IMR-90 (cell line): ENCODE results near the gene C22orf42. TPM values are rescaled to one million over a fixed set of nuclear protein-coding genes. Genes with fewer than 3 reads are reported as not detected.

ENCODE experiments used
- ATAC-seq: fragments of 200-7000 bp; cut with Tn5 transposase; 2 replicates; pipeline ENCODE4 v1.9.1; 2020; ENCODE audit warnings: low read depth, mild to moderate bottlenecking, moderate library complexity
- BruUV-seq: library from RNA; stranded (reverse); fragments of 400-500 nt; replicated peaks from 2 replicates; lab custom pipeline; 2021; lab: Mats Ljungman, UMichigan
- CTCF ChIA-PET: fragments of 300-600 bp; formaldehyde crosslinking; extraction: SDS; loops from one replicate; lab custom pipeline; 2021; ENCODE audit warnings: antibody characterized with exemption; lab: Yijun Ruan, JAX
- POLR2A ChIA-PET: fragments of 300-600 bp; sonication (Branson Sonifier 250); formaldehyde crosslinking; loops from one replicate; lab custom pipeline; 2022; ENCODE audit warnings: antibody characterized with exemption; ENCODE audit not compliant: unreplicated experiment; lab: Charles Lee
- DNase-seq: peaks from one replicate; pipeline ENCODE4 v3.0.0; 2013
- H2AFZ ChIP-seq: replicated peaks from 2 replicates; pipeline ENCODE3; 2013; ENCODE audit warnings: low read length, mild to moderate bottlenecking; ENCODE audit not compliant: poor library complexity
- H2AK5ac ChIP-seq: 2 replicates; pipeline ENCODE4 v1.6.1; 2013; ENCODE audit warnings: low read depth, low read length, inconsistent platforms
- H2AK9ac ChIP-seq: replicated peaks from 2 replicates; pipeline ENCODE3; 2013; ENCODE audit warnings: mild to moderate bottlenecking, low read depth, low read length, moderate library complexity; ENCODE audit not compliant: poor library complexity
- H2BK120ac ChIP-seq: 2 replicates; pipeline ENCODE4 v1.6.1; 2013; ENCODE audit warnings: low read depth, low read length, inconsistent platforms
- H2BK15ac ChIP-seq: 3 replicates; pipeline ENCODE4 v1.6.1; 2013; ENCODE audit warnings: low read depth, low read length, inconsistent platforms
- H2BK20ac ChIP-seq: 2 replicates; pipeline ENCODE4 v1.6.1; 2013; ENCODE audit warnings: low read depth, mild to moderate bottlenecking, inconsistent platforms, low read length, moderate library complexity
- H2BK5ac ChIP-seq: 2 replicates; pipeline ENCODE4 v1.6.1; 2013; ENCODE audit warnings: mild to moderate bottlenecking, low read depth, low read length, inconsistent platforms; ENCODE audit not compliant: poor library complexity, severe bottlenecking
- H3K14ac ChIP-seq: replicated peaks from 2 replicates; pipeline ENCODE4 v1.6.1; 2013; ENCODE audit warnings: low read depth, low read length, inconsistent platforms
- H3K18ac ChIP-seq: 2 replicates; pipeline ENCODE4 v1.6.1; 2013; ENCODE audit warnings: low read depth, low read length, control low read depth
- H3K23ac ChIP-seq: 2 replicates; pipeline ENCODE4 v1.6.1; 2013; ENCODE audit warnings: low read depth, low read length, inconsistent platforms
- H3K27ac ChIP-seq: 2 replicates; pipeline ENCODE4 v1.5.1; 2013; ENCODE audit warnings: mild to moderate bottlenecking, control low read depth, low read length; ENCODE audit not compliant: insufficient read depth
- H3K27me3 ChIP-seq: 2 replicates; pipeline ENCODE4 v1.6.1; 2013; ENCODE audit warnings: low read length; ENCODE audit not compliant: control insufficient read depth, insufficient read depth
- H3K36me3 ChIP-seq: 2 replicates; pipeline ENCODE4 v1.6.1; 2013; ENCODE audit warnings: low read length, mixed read lengths; ENCODE audit not compliant: control insufficient read depth, insufficient read depth
- H3K4ac ChIP-seq: 2 replicates; pipeline ENCODE4 v1.6.1; 2013; ENCODE audit warnings: low read depth, low read length, inconsistent platforms
- H3K4me1 ChIP-seq: 2 replicates; pipeline ENCODE4 v1.6.1; 2013; ENCODE audit warnings: low read length, mixed read lengths; ENCODE audit not compliant: control insufficient read depth, insufficient read depth
- H3K4me2 ChIP-seq: 2 replicates; pipeline ENCODE4 v1.6.1; 2013; ENCODE audit warnings: low read depth, mild to moderate bottlenecking, control low read depth, low read length, moderate library complexity
- H3K4me3 ChIP-seq: 2 replicates; pipeline ENCODE4 v1.5.1; 2013; ENCODE audit warnings: low read depth, mild to moderate bottlenecking, control low read depth, low read length, moderate library complexity; ENCODE audit not compliant: insufficient read depth
- H3K56ac ChIP-seq: 2 replicates; pipeline ENCODE4 v1.6.1; 2013; ENCODE audit warnings: low read length, inconsistent platforms; ENCODE audit not compliant: insufficient read depth; ENCODE audit errors: extremely low read depth
- H3K79me1 ChIP-seq, 2 experiments: 2 replicates each; pipeline ENCODE4 v1.6.1; 2013; ENCODE audit warnings: low read length in 2 of 2, inconsistent platforms in 1 of 2, low read depth in 1 of 2
- H3K9ac ChIP-seq: 2 replicates; pipeline ENCODE4 v1.6.1; 2013; ENCODE audit warnings: low read depth, low read length, control low read depth
- H3K9me1 ChIP-seq: 2 replicates; pipeline ENCODE4 v1.6.1; 2013; ENCODE audit warnings: low read length, inconsistent platforms; ENCODE audit not compliant: insufficient read depth
- H3K9me3 ChIP-seq: 2 replicates; pipeline ENCODE4 v1.6.1; 2013; ENCODE audit warnings: low read length; ENCODE audit not compliant: control insufficient read depth, insufficient read depth
- H4K20me1 ChIP-seq: 2 replicates; pipeline ENCODE4 v1.6.1; 2013; ENCODE audit warnings: low read length, inconsistent platforms; ENCODE audit not compliant: insufficient read depth
- H4K5ac ChIP-seq: 2 replicates; pipeline ENCODE4 v1.6.1; 2013; ENCODE audit warnings: mild to moderate bottlenecking, low read depth, low read length, control low read depth
- H4K8ac ChIP-seq, 2 experiments: 2 replicates each; pipeline ENCODE4 v1.6.1; 2013; ENCODE audit warnings: low read depth in 2 of 2, low read length in 2 of 2, control low read depth in 1 of 2, inconsistent platforms in 1 of 2
- H4K91ac ChIP-seq: 2 replicates; pipeline ENCODE4 v1.6.1; 2013; ENCODE audit warnings: low read depth, low read length, inconsistent platforms; ENCODE audit not compliant: insufficient read depth
- BHLHE40 ChIP-seq: fragments of 150-350 bp; IDR thresholded peaks from 2 replicates; pipeline ENCODE4 v1.6.1; 2016; ENCODE audit warnings: mild to moderate bottlenecking, low read depth, low read length
- MAZ ChIP-seq: IDR thresholded peaks from 2 replicates; pipeline ENCODE4 v1.6.1; 2012; ENCODE audit warnings: low read depth, mild to moderate bottlenecking, low read length, improper control_type of control experiment, moderate library complexity, borderline replicate concordance
- NFE2L2 ChIP-seq: fragments of 150-350 bp; IDR thresholded peaks from 2 replicates; pipeline ENCODE4 v1.6.1; 2016; ENCODE audit warnings: low read depth, mild to moderate bottlenecking, low read length
- POLR2A ChIP-seq: IDR thresholded peaks from 2 replicates; pipeline ENCODE4 v1.6.1; 2012; ENCODE audit warnings: mild to moderate bottlenecking, low read depth, low read length
- RAD21 ChIP-seq: IDR thresholded peaks from 2 replicates; pipeline ENCODE4 v1.6.1; 2012; ENCODE audit warnings: low read length, improper control_type of control experiment
- RCOR1 ChIP-seq: IDR thresholded peaks from 2 replicates; pipeline ENCODE4 v1.6.1; 2012; ENCODE audit warnings: mild to moderate bottlenecking, low read length, improper control_type of control experiment; ENCODE audit not compliant: insufficient replicate concordance
- SMC3 ChIP-seq: fragments of 150-350 bp; IDR thresholded peaks from 2 replicates; pipeline ENCODE4 v1.6.1; 2016; ENCODE audit warnings: low read depth, mild to moderate bottlenecking, antibody characterized with exemption, low read length, moderate library complexity
- WGBS, 2 experiments: methylation state at CpG; one replicate each; pipeline versions ENCODE4 v1.1.5 to v1.1.7; 2013; ENCODE audit warnings: missing lambda C conversion rate in 2 of 2; ENCODE audit not compliant: insufficient read length in 1 of 2; ENCODE audit errors: extremely low coverage in 2 of 2; 5-methylcytosine and 5-hydroxymethylcytosine counted together
- dilution Hi-C: fragments of 300-500 bp; cut with HindIII; formaldehyde crosslinking; loops from one replicate; pipeline ENCODE4 v1.14.3; 2018; ENCODE audit warnings: low sequenced_read_pairs; ENCODE audit not compliant: unreplicated experiment
- in situ Hi-C: fragments of 300-500 bp; cut with MboI; formaldehyde crosslinking; loops from 3 replicates; pipeline ENCODE4 v1.14.3; 2019; ENCODE audit warnings: low sequenced_read_pairs, inconsistent platforms, mixed read lengths
- intact Hi-C: fragments of 100-400 bp; cut with micrococcal nuclease; formaldehyde crosslinking; loops from 2 replicates; pipeline ENCODE4 v1.10.0; 2022
- polyA plus RNA-seq, 3 experiments: library from polyadenylated mRNA; depleted of rRNA; stranded (reverse); fragments of >200 nt; gene quantifications; 2 replicates each; pipeline ENCODE4 v1.2.3, GENCODE V29; 2012; ENCODE audit warnings: low replicate concordance in 1 of 3
- total RNA-seq: library from RNA; depleted of rRNA; stranded (reverse); fragments of >200 nt; gene quantifications from 2 replicates; pipeline ENCODE4 v1.2.3, GENCODE V29; 2012
- TF ChIP-seq, protein P1 (sequence below): fragments of 150-350 bp; IDR thresholded peaks from 2 replicates; pipeline ENCODE4 v1.6.1; 2017; ENCODE audit warnings: mild to moderate bottlenecking, antibody characterized with exemption, low read length, low read depth

C22orf42 gene
- total and polyA plus RNA-seq, 2 of the 4 experiments (the other 2 are of a cell fraction), result not detected

DNA sequence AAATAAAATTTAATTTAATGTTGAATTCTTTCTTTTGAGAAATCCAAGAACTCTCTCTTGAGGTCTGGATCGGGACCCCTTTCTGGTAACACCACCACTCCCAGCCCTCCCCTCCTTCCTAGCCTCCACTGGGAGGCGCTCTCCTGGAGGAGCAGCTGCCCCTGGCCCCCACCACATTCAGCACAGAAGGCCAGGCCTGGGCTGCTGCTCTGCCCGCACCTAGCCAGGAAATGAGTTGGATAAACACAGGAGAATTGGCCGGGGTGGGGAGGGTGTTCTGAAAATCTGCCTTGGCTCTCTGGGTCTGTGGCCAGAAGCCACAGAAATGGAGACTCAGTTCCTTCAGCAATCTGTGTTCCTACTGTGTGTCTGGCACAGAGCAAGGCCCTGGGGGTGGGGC is 31.2 kb downstream of the C22orf42 start:
- DNase-seq, result no peak
- no peak for ATAC-seq
- Histone ChIP-seq H4K5ac (no peak overlapping the region), H4K20me1 (no peaks in the 10 kb centered on the region), H2BK120ac (no peak overlapping the region), H3K18ac (no peak overlapping the region), H2AK9ac (no peak overlapping the region), H3K4me2 (no peak overlapping the region), H3K79me1 (no peaks in the 10 kb centered on the region), H4K8ac (no peak overlapping the region), H3K4me1 (no peaks in the 10 kb centered on the region), H3K27ac (no peak overlapping the region), H3K4me3 (no peak overlapping the region), H3K4ac (no peak overlapping the region), H3K27me3 (no peaks in the 10 kb centered on the region; the same call in 1 of the 2 replicates), H3K9ac (no peak overlapping the region), H2BK15ac (no peak overlapping the region), H3K9me3 (no peaks in the 10 kb centered on the region), H3K9me1 (no peaks in the 10 kb centered on the region), H3K36me3 (no peaks in the 10 kb centered on the region), H3K56ac (no peak overlapping the region), H2AFZ (no peak overlapping the region), H2AK5ac (no peak overlapping the region), H2BK5ac (no peak overlapping the region), H3K23ac (no peak overlapping the region), H2BK20ac (no peak overlapping the region), H4K91ac (no peak overlapping the region), H3K14ac (no peak overlapping the region)
- dilution Hi-C loops (no loop called here), in situ Hi-C loops (no loop called here), intact Hi-C loops (no loop called here)
- TF ChIP-seq MAZ (no peak), POLR2A (no peak), RCOR1 (no peak), NFE2L2 (no peak), SMC3 (no peak), RAD21 (no peak), BHLHE40 (no peak)
- TF ChIP-seq, protein P1, sequence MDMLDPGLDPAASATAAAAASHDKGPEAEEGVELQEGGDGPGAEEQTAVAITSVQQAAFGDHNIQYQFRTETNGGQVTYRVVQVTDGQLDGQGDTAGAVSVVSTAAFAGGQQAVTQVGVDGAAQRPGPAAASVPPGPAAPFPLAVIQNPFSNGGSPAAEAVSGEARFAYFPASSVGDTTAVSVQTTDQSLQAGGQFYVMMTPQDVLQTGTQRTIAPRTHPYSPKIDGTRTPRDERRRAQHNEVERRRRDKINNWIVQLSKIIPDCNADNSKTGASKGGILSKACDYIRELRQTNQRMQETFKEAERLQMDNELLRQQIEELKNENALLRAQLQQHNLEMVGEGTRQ, result no peak
- WGBS, 2 experiments, result no CpG with 5 or more reads among the region's 4 CpGs
- POLR2A ChIA-PET, result no interaction called here
- CTCF ChIA-PET, result no interaction called here
- no TSS peak for BruUV-seq
